ENCODE results near the gene OR7A10. TPM values are rescaled to one million over a fixed set of nuclear protein-coding genes. Genes with fewer than 3 reads are reported as not detected.
"Not testable (repeated sequence)": the region's sequence is repeated elsewhere in the genome, so short reads cannot be mapped to it uniquely, and the experiment has no call there.

The OR7A10 gene
- total RNA-seq, 1 donor from 2014 or later = not detected

- H3K27ac ChIP-seq = no peak overlapping the region
- no peak for DNase-seq
- no peak overlapping the region for H3K4me3 ChIP-seq
- ATAC-seq = no peak
- no peak for TF ChIP-seq CTCF (IDR thresholded peaks at IDR 0.05)
- H3K9me3 ChIP-seq = no peaks in the 10 kb centered on the region
- intact Hi-C loops (cut with DNase I) = no loop called here
- no peaks in the 10 kb centered on the region for H3K4me1 ChIP-seq
- H3K27me3 ChIP-seq (ENCODE audit: low read depth) = no peaks in the 10 kb centered on the region
- no peaks in the 10 kb centered on the region for H3K36me3 ChIP-seq
Observed at GRCh38 chr19:14795078-14795721, 53.5 kb downstream of the OR7A10 start.

- H3K36me3 ChIP-seq; H3K4me1 ChIP-seq; DNase-seq; H3K27me3 ChIP-seq (ENCODE audit: low read depth); H3K9me3 ChIP-seq; ATAC-seq; H3K27ac ChIP-seq; intact Hi-C loops (cut with DNase I); H3K4me3 ChIP-seq: not testable (repeated sequence)
Observed at GRCh38 chr19:14792250-14792649, 56.5 kb downstream of the OR7A10 start.

Other genes with a start within 250 kb of the OR7A10 start
- gene ADGRE3, start 174.1 kb downstream of the OR7A10 start, total RNA-seq = 25.5 TPM
- 20.0 TPM for gene ZNF333, start 158.9 kb downstream of the OR7A10 start, total RNA-seq
- 19.9 TPM for gene ADGRE2, start 70.4 kb downstream of the OR7A10 start, total RNA-seq
- gene OR7A5, start 13.7 kb downstream of the OR7A10 start, total RNA-seq = not detected
- gene OR7C1, start 13.7 kb downstream of the OR7A10 start, total RNA-seq = 0.18 TPM
- not detected for gene OR7A17, start 37.2 kb upstream of the OR7A10 start, total RNA-seq
- gene OR7C2, start 92.6 kb upstream of the OR7A10 start, total RNA-seq = not detected
- gene SLC1A6, start 130.9 kb upstream of the OR7A10 start, total RNA-seq = not detected
- not detected for gene CASP14, start 200.6 kb upstream of the OR7A10 start, total RNA-seq
- gene OR1I1, start 233.3 kb upstream of the OR7A10 start, total RNA-seq = not detected

Measured in lower lobe of right lung (tissue), 2 donors.